GM19468 (cell line): Measurements from ENCODE around the gene ADGRB3.

Experiments
- ATAC-seq: cut with Tn5 transposase; IDR thresholded peaks from one replicate; pipeline ENCODE4 v1.9.1; 2021; ENCODE audit warnings: mild to moderate bottlenecking, moderate library complexity, moderate number of reproducible peaks; ENCODE audit not compliant: unreplicated experiment; ENCODE audit errors: extremely low read depth

ADGRB3 gene

GRCh38 chr6:68994521-68994920, 359.4 kb downstream of the ADGRB3 start:
- no peak for ATAC-seq

GRCh38 chr6:69005199-69005598, 370.1 kb downstream of the ADGRB3 start:
- no peak for ATAC-seq

- no peak for ATAC-seq
Observed at GRCh38 chr6:69007781-69008180, 372.7 kb downstream of the ADGRB3 start.

- no peak for ATAC-seq
Observed at GRCh38 chr6:69012211-69012610, 377.1 kb downstream of the ADGRB3 start.

- no peak for ATAC-seq
Observed at GRCh38 chr6:69012876-69013275, 377.8 kb downstream of the ADGRB3 start.

- ATAC-seq, result no peak
Observed at GRCh38 chr6:69018906-69019305, 383.8 kb downstream of the ADGRB3 start.

GRCh38 chr6:69019832-69020231, 384.8 kb downstream of the ADGRB3 start:
- no peak for ATAC-seq

- ATAC-seq, result no peak
Observed at GRCh38 chr6:69022993-69023392, 387.9 kb downstream of the ADGRB3 start.

- no peak for ATAC-seq
Observed at GRCh38 chr6:69026243-69026642, 391.2 kb downstream of the ADGRB3 start.

- ATAC-seq, result no peak
Observed at GRCh38 chr6:69026715-69027114, 391.6 kb downstream of the ADGRB3 start.

- no peak for ATAC-seq
Observed at GRCh38 chr6:69027861-69028260, 392.8 kb downstream of the ADGRB3 start.

- ATAC-seq, result no peak
Observed at GRCh38 chr6:69038841-69039240, 403.8 kb downstream of the ADGRB3 start.

- ATAC-seq, result no peak
Observed at GRCh38 chr6:69042297-69042696, 407.2 kb downstream of the ADGRB3 start.

- no peak for ATAC-seq
Observed at GRCh38 chr6:69044534-69044933, 409.5 kb downstream of the ADGRB3 start.

- ATAC-seq, result no peak
Observed at GRCh38 chr6:69059413-69059812, 424.3 kb downstream of the ADGRB3 start.

- ATAC-seq, result no peak
Observed at GRCh38 chr6:69061066-69061465, 426.0 kb downstream of the ADGRB3 start.

GRCh38 chr6:69063401-69063800, 428.3 kb downstream of the ADGRB3 start:
- ATAC-seq, result no peak

GRCh38 chr6:69064226-69064625, 429.1 kb downstream of the ADGRB3 start:
- ATAC-seq, result no peak

GRCh38 chr6:69069881-69070280, 434.8 kb downstream of the ADGRB3 start:
- no peak for ATAC-seq

GRCh38 chr6:69072796-69073195, 437.7 kb downstream of the ADGRB3 start:
- no peak for ATAC-seq

GRCh38 chr6:69084746-69085335, 449.8 kb downstream of the ADGRB3 start:
- no peak for ATAC-seq

- ATAC-seq, result no peak
Observed at GRCh38 chr6:69086689-69087088, 451.6 kb downstream of the ADGRB3 start.

- no peak for ATAC-seq
Observed at GRCh38 chr6:69089539-69089938, 454.5 kb downstream of the ADGRB3 start.
